HEK293T (cell line): ENCODE measurements around the gene PACRG.

Experiments used
- BHLHE40 ChIP-seq: fragments of 450-650 bp; IDR thresholded peaks from 2 replicates; pipeline ENCODE4 v1.6.1; 2016; ENCODE audit warnings: mild to moderate bottlenecking, moderate library complexity, borderline replicate concordance
- FOXM1 ChIP-seq: fragments of 450-650 bp; IDR thresholded peaks from 2 replicates; pipeline ENCODE4 v1.6.1; 2017; ENCODE audit warnings: mild to moderate bottlenecking, borderline replicate concordance
- NFRKB ChIP-seq: fragments of 450-650 bp; IDR thresholded peaks from 2 replicates; pipeline ENCODE4 v1.6.1; 2016; ENCODE audit warnings: mild to moderate bottlenecking, moderate library complexity
- SUZ12 ChIP-seq: fragments of 450-650 bp; IDR thresholded peaks from 2 replicates; pipeline ENCODE4 v1.6.1; 2016; ENCODE audit warnings: mild to moderate bottlenecking

DNA sequence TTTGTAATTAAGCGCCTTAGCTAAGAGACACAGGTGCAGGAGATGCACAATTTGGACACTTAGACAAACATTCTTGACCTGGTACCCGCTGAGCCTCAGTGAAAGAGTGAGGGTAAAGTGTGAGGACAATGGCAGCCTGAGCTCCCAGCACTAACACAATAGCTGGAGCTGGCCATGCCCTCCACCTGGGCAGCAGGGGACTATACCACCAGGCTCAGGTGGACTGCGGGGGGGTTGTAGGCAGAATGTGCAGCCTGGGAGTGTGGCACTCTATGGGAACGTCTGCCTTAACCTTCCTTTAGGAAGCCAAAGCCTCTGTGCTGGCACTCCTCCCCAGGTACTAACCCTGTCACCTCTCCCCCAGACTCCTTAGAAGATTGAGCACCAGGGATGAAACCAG lies 23.8 kb upstream of the PACRG start:
- TF ChIP-seq BHLHE40 = no peak
- TF ChIP-seq NFRKB = no peak
- TF ChIP-seq SUZ12 = no peak
- no peak for TF ChIP-seq FOXM1
